HG03097 (cell line): Measurements from ENCODE around the gene BACE2.

Experiments
- ATAC-seq: cut with Tn5 transposase; IDR thresholded peaks from one replicate; pipeline ENCODE4 v1.9.1; 2021; ENCODE audit not compliant: unreplicated experiment, low FRiP score

Gene BACE2

GRCh38 chr21:41147979-41148355 is 20.0 kb upstream of the BACE2 start:
- ATAC-seq = no peak

GRCh38 chr21:41148798-41149197 is 19.2 kb upstream of the BACE2 start:
- ATAC-seq = no peak

DNA sequence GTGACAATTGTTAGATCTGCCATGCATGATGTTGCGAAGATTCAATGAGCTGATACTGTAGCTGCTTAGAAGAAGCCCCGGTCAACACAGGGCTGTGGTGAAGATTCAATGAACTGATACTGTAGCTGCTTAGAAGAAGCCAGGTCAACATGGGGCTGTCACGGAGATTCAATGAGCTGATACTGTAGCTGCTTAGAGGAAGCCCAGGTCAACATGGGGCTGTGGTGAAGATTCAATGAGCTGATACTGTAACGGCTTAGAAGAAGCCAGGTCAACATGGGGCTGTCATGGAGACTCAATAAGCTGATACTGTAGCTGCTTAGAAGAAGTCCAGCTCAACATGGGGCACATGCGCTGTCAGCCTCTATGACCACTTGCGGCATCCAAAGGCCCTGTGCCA is 18.8 kb upstream of the BACE2 start:
- no peak for ATAC-seq

DNA sequence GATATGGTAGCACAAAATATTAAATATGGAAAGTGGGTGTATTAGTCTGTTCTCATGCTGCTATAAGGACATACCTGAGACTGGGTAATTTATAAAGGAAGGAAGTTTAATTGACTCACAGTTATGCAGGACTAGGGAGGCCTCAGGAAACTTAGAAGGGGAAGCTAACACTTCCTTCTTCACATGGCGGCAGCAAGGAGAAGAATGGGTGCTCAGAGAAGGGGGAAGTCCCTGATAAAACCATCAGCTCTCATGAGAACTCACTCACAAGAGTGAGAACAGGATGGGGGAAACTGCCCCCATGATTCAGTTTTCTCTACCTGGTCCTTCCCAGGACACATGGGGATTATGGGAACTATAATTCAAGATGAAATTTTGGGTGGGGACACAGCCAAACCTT is 15.8 kb upstream of the BACE2 start:
- ATAC-seq = no peak

DNA sequence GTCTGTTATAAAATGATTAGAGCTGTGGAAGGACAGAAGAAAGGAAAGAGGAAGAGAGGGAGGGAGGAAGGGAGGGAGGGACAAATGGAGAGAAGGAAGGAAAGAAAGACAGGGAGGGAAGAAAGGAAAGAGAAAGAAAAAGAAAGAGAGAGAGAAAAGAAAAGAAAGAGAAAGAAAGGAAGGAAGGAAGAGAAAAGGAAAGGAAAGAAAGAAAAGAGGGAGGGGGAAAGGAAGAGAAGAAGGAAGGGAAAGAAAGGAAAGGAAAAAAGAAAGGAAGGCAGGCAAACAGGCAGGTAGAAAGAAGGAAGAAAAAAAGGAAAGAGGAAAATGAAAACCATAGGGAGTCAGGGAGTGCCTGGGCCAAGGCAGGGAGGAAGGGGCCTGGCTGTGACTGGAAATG is 14.5 kb upstream of the BACE2 start:
- no peak for ATAC-seq

DNA sequence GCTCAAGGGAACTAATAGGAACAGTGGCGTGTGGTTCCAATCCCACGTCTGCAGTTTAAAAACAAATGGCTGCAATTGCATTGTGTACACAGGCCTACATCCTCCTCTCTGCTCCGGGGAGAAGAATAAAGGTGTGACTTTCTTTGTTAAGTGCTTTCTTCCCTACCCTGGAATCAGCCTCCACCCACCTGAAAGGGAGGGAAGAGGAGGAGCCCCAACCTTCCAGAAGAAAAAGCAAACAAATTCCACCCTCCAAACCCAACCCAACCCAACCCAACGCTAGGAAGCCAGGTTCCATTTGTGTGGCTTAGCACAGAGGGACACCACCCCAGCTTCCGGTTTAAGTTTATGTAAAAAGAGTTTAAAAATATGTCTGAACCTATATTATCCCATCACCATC is 11.8 kb upstream of the BACE2 start:
- ATAC-seq = no peak

DNA sequence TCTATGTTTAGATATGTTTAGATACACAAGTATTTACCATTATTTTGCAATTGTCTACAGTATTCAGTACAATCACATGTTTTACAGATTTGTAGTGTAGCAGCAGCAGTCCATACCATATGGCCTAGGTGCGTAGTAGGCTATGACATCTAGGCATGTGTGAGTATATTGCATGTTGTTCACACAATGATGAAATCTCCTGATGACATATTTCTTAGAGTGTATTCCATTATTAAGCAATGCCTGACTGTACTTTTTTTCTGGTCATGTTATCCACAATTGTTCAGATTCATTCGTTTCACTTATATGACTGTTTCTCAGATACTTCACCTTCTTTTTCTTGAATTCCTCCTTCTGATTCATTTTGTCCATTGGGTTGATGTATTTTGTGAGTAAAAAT is 9.9 kb upstream of the BACE2 start:
- ATAC-seq = no peak

- ATAC-seq = no peak
Observed at GRCh38 chr21:41160036-41160435, 7.9 kb upstream of the BACE2 start.

- no peak for ATAC-seq
Observed at GRCh38 chr21:41161428-41161827, 6.5 kb upstream of the BACE2 start.

- no peak for ATAC-seq
Observed at GRCh38 chr21:41162096-41162495, 5.9 kb upstream of the BACE2 start.

DNA sequence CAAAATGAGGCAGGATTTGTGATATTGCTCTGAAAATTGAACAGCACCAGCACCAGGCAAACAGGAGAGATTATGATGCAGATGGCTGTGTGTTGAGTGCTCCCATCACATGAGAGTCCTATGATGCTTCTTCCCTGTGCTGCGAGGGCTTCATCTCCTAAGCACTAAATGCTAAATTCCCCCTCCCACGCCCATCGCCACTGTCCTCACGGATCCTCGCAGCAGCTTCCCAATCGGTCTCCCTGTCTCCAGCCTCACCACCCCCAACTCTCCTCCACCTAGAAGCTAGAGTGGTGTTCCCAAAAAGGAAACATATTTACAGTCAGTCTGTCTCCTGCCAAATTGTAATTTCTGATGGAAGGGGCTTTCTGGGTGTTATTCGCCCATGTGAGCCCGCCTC is 4.9 kb upstream of the BACE2 start:
- no peak for ATAC-seq

DNA sequence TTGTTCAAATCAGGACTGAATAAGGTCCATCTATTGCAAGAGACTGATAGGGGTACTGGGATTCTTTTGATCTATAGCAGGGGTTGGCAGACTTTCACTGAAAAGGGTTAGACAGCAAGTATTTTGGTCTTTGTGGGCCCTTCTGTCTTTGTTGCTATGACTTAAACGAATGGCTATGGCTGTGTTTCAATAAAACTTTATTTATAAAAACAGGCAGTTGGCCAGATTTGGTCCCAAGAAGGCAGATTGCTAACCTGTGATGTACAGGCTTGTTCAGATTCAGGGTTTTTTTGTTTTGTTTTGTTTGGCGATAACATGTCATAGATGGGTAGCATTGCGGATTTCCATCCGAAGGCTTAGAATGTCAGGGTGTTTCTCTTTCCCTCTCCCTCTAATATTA is 3.9 kb upstream of the BACE2 start:
- ATAC-seq = no peak

DNA sequence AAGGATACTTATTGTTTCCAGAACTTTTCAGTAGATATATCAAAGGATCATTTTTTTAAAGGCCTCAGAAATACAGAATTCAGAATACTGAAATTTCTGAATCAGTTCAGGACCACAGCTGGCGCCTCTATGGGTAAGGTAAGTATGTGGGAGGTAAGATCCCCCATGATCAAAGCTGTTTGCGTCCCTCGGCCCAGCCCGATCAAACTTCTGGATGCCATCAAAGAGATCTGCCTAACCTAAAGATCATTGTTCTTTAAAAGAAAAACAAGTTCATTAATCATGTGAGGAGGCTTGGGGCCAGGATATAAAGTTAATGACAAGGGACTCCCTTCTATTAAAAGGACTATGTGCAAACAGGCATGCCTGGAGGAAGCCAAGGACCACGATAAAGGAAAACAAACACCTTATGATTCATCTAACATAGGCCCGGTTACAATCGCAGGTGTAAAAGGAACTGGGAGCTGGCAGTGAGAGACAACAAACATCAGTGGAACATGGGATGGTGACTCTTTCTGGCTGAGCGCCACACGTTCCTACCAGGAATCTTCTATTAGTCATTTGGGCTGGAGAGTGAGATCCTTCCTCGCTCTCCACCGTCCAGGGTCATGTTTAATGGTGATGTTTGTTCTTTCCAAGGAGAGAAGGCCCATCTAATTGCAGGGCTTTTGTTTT is 2.8 kb upstream of the BACE2 start:
- ATAC-seq = no peak

GRCh38 chr21:41166884-41167283 is 1.1 kb upstream of the BACE2 start:
- ATAC-seq = no peak

GRCh38 chr21:41168391-41169257 is 664 bp downstream of the BACE2 start:
- no peak for ATAC-seq

- ATAC-seq = no peak
Observed at GRCh38 chr21:41169258-41169576, 1.3 kb downstream of the BACE2 start.

DNA sequence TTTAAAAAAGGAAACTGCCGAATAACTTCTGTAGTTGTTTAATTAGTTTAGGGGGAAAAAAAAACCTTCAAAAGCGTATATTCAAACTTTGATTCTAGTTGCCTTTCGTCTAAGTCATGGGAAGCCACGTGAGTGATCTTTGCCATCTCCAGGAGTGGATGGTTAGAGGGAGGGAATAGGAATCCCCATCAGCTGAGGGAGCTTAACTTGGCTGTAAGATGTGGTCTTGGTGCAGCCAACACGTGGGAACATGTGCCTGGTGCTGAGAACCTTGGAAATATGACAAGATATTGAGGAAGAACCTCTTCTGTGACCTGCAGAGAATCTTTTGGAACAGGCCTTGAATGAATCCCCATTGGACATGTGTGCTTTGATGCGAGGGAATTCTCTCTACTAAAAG is 1.7 kb downstream of the BACE2 start:
- ATAC-seq = no peak

DNA sequence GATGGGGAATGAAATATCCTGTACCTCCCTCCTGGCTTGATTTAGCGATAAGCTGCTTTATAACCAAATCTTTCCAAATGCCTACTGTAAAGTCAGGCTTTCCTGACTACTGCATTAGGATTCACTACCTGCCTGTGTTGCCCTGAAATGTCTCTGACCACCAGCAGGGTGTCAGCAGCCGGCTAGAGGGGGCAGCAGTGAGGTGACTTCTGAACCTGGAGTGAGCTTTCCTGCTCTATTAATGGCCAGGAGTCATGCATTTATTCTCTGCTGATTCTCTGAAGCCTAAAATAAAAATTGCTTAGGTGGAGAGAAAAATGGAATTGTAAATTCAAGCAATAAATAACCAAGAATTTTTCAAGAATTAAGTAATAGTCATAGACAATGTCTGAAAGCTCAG is 2.5 kb downstream of the BACE2 start:
- no peak for ATAC-seq

DNA sequence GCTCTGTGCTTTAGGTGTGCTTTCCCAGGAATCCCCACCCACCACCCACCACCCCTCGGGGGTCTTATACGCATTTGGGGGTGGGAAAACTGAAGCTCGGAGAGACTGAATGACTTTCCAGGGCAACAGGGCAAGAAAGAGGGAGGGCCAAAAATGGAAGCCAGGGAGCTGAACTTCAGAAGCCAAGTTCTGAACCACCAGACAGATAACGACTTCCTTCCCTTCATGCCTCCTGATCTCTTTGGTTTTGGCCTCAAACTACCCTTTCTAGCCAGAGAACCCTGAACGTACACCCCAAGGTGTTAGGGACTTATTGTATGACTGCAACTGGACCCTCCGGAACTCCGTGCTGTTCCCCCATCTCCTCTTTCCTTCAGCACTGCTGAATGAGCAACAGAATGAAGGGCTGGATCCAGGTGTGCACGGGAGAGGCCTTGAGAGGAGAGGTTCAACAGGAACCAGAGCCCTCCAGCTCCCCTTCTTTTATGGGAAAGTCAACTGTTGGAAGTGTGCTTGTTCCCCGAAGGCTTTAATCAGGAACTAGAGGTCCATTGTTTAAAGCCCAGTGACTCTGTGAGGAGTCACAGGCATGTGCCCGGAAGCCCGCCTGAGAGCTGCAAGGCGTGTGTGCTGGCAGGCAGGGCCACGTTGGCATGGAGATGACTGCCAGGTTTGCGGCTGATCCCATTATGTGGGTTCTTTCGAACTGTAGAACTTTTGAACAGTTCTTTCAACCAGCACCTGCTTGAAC is 3.1 kb downstream of the BACE2 start:
- no peak for ATAC-seq

DNA sequence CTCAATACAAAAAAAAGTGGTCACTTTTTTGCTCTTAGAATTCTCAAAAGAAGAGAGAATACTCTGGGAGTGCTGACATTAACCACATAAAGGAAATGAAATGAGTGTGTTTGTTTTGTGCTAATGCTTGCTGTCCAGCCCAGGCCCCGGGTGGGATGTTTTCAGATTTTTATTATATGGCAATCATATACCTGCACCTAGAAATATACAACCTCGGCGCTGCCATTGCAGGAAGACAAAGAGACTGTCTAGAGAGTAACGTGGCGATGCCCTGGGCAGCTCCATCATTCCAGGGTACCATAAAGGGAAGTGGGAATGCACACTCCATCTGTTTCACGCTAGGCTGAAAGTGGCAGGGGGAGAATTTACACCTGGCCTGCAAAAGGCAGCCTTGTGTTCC is 7.1 kb downstream of the BACE2 start:
- ATAC-seq = no peak

DNA sequence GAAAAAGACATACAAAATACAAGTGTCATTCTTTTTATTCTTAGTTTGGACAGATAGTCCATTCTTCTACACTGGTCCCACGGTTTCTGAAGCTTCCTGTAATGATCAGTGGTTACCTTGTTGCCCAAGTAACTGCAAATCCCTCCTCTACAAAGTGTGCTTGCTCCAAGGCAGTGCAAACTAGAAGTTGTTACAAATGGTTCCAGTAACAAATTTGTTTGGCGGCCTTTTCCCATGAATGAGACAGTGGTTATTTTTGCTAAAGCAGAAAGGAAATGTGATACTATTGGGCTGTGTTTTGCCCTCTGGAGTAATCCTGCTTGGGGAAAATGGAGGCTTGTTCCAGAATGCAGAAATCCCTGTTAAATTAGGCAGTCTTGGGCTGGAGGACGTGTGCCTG is 8.9 kb downstream of the BACE2 start:
- no peak for ATAC-seq

- no peak for ATAC-seq
Observed at GRCh38 chr21:41180752-41181151, 12.8 kb downstream of the BACE2 start.
